ENCODE data around the gene CPA5. TPM values are rescaled to one million over a fixed set of nuclear protein-coding genes. Genes with fewer than 3 reads are reported as not detected.

The CPA5 gene
- total RNA-seq, 1 donor from 2014 or later = not detected

GRCh38 chr7:130393841-130394411 is 49.3 kb downstream of the CPA5 start:
- H3K27me3 ChIP-seq (ENCODE audit: low read depth) = no peaks in the 10 kb centered on the region
- ATAC-seq (no peak), DNase-seq (no peak)
- H3K9me3 ChIP-seq = no peaks in the 10 kb centered on the region
- no peak for TF ChIP-seq CTCF (IDR thresholded peaks at IDR 0.05)
- intact Hi-C loops (cut with DNase I) = no loop called here
- no peak overlapping the region for H3K4me3 ChIP-seq
- H3K36me3 ChIP-seq = no peaks in the 10 kb centered on the region
- no peak overlapping the region for H3K27ac ChIP-seq
- peaks cover 8% of the 10 kb centered on the region for H3K4me1 ChIP-seq

GRCh38 chr7:130394421-130395195 is 50.0 kb downstream of the CPA5 start:
- peaks cover 8% of the 10 kb centered on the region for H3K4me1 ChIP-seq
- no peaks in the 10 kb centered on the region for H3K36me3 ChIP-seq
- H3K27me3 ChIP-seq (ENCODE audit: low read depth) = no peaks in the 10 kb centered on the region
- TF ChIP-seq CTCF (IDR thresholded peaks at IDR 0.05) = no peak
- no peaks in the 10 kb centered on the region for H3K9me3 ChIP-seq
- intact Hi-C loops (cut with DNase I) = no loop called here
- ATAC-seq (no peak), DNase-seq (no peak)
- no peak overlapping the region for H3K27ac ChIP-seq
- no peak overlapping the region for H3K4me3 ChIP-seq

- intact Hi-C loops (cut with DNase I) = no loop called here
- no peak for TF ChIP-seq CTCF (IDR thresholded peaks at IDR 0.05)
- Histone ChIP-seq H3K4me3 (no peak overlapping the region), H3K4me1 (peaks cover 12% of the 10 kb centered on the region), H3K36me3 (no peaks in the 10 kb centered on the region), H3K27me3 (ENCODE audit: low read depth) (no peaks in the 10 kb centered on the region), H3K27ac (no peak overlapping the region), H3K9me3 (no peaks in the 10 kb centered on the region)
- DNase-seq (no peak), ATAC-seq (no peak)
Observed at GRCh38 chr7:130395421-130395820, 50.8 kb downstream of the CPA5 start.

- no peak for ATAC-seq
- no peak overlapping the region for H3K4me3 ChIP-seq
- H3K27me3 ChIP-seq (ENCODE audit: low read depth) = no peaks in the 10 kb centered on the region
- TF ChIP-seq CTCF (IDR thresholded peaks at IDR 0.05) = no peak
- H3K27ac ChIP-seq = no peak overlapping the region
- peaks cover 17% of the 10 kb centered on the region for H3K4me1 ChIP-seq
- DNase-seq = no peak
- no peaks in the 10 kb centered on the region for H3K9me3 ChIP-seq
- intact Hi-C loops (cut with DNase I) = no loop called here
- H3K36me3 ChIP-seq = no peaks in the 10 kb centered on the region
Observed at GRCh38 chr7:130396109-130396508, 51.5 kb downstream of the CPA5 start.

- no peak for TF ChIP-seq CTCF (IDR thresholded peaks at IDR 0.05)
Observed at GRCh38 chr7:130397051-130397757, 52.6 kb downstream of the CPA5 start.

More at GRCh38 chr7:130397051-130397757, 52.6 kb downstream of the CPA5 start:
- H3K27ac ChIP-seq = no peak overlapping the region
- H3K9me3 ChIP-seq = no peaks in the 10 kb centered on the region
- intact Hi-C loops (cut with DNase I) = no loop called here
- peaks cover 17% of the 10 kb centered on the region for H3K4me1 ChIP-seq
- H3K36me3 ChIP-seq = peaks cover under 1% of the 10 kb centered on the region
- no peak for ATAC-seq
- H3K4me3 ChIP-seq = no peak overlapping the region
- H3K27me3 ChIP-seq (ENCODE audit: low read depth) = no peaks in the 10 kb centered on the region
- DNase-seq = no peak

All from lower lobe of right lung (tissue), 2 donors.